ENCODE results near the gene TTC19. TPM values are rescaled to one million over a fixed set of nuclear protein-coding genes. Genes with fewer than 3 reads are reported as not detected.
"Not testable (repeated sequence)": the region's sequence is repeated elsewhere in the genome, so short reads cannot be mapped to it uniquely, and the experiment has no call there.

Gene TTC19
- total RNA-seq, 4 donors from 2014 or later: 56.9 to 81.2 (median 63.3) TPM

GRCh38 chr17:15977894-15978293, 21.7 kb upstream of the TTC19 start:
- 92 to 95% methylated on average over 2 of the region's 2 CpGs for WGBS, 2 donors
- no peak for DNase-seq (ENCODE audit: low spot score in 2 of 2)
- H3K4me3 ChIP-seq (ENCODE audit: low read depth, poor library complexity, severe bottlenecking): no peak overlapping the region
- intact Hi-C loops (cut with DNase I; ENCODE audit: low total_unique reads): no loop called here
- TF ChIP-seq POLR2A (IDR thresholded peaks at IDR 0.05): no peak
- TF ChIP-seq CTCF (IDR thresholded peaks at IDR 0.05): no peak

- H3K4me3 ChIP-seq (ENCODE audit: low read depth, poor library complexity, severe bottlenecking): no peak overlapping the region
- 70 to 79% methylated on average over 1 of the region's 1 CpG for WGBS, 2 donors
- TF ChIP-seq CTCF (IDR thresholded peaks at IDR 0.05): no peak
- TF ChIP-seq POLR2A (IDR thresholded peaks at IDR 0.05): no peak
- DNase-seq (ENCODE audit: low spot score in 2 of 2): no peak
- intact Hi-C loops (cut with DNase I; ENCODE audit: low total_unique reads): no loop called here
Measured at GRCh38 chr17:15978606-15979005, 21.0 kb upstream of the TTC19 start.

- H3K4me3 ChIP-seq (ENCODE audit: low read depth, poor library complexity, severe bottlenecking); intact Hi-C loops (cut with DNase I; ENCODE audit: low total_unique reads); DNase-seq (ENCODE audit: low spot score in 2 of 2): not testable (repeated sequence)
- 75 to 89% methylated on average over 1 to 2 of the region's 4 CpGs for WGBS, 2 donors
Measured at GRCh38 chr17:15979013-15979412, 20.6 kb upstream of the TTC19 start.

- intact Hi-C loops (cut with DNase I; ENCODE audit: low total_unique reads): no loop called here
- 43 to 48% methylated on average over 2 of the region's 2 CpGs for WGBS, 2 donors
Measured at GRCh38 chr17:15981208-15981607, 18.4 kb upstream of the TTC19 start.

GRCh38 chr17:15981646-15982580, 17.7 kb upstream of the TTC19 start:
- 78 to 85% methylated on average over 5 of the region's 5 CpGs for WGBS, 2 donors

More at GRCh38 chr17:15981208-15981607, 18.4 kb upstream of the TTC19 start:
- DNase-seq (ENCODE audit: low spot score in 2 of 2): no peak
- no peak for TF ChIP-seq CTCF (IDR thresholded peaks at IDR 0.05)
- no peak for TF ChIP-seq POLR2A (IDR thresholded peaks at IDR 0.05)
- no peak overlapping the region for H3K4me3 ChIP-seq (ENCODE audit: low read depth, poor library complexity, severe bottlenecking)

More at GRCh38 chr17:15981646-15982580, 17.7 kb upstream of the TTC19 start:
- TF ChIP-seq POLR2A (IDR thresholded peaks at IDR 0.05) (no peak), CTCF (IDR thresholded peaks at IDR 0.05) (no peak)
- DNase-seq (ENCODE audit: low spot score in 2 of 2): peak in 1 of 2 donors; percentile 54
- H3K4me3 ChIP-seq (ENCODE audit: low read depth, poor library complexity, severe bottlenecking): no peak overlapping the region
- intact Hi-C loops (cut with DNase I; ENCODE audit: low total_unique reads): no loop called here
